NCI-H1694 treated with DMSO at 0.1 percent for 48 hours (cell line): ENCODE results near the gene CHRNB1.
A peak's percentile ranks its signal among the peaks of the same experiment; 100 is the strongest.
"Not testable (repeated sequence)": the region's sequence is repeated elsewhere in the genome, so short reads cannot be mapped to it uniquely, and the experiment has no call there.

ENCODE experiments used
- DNase-seq: peaks from one replicate; lab custom pipeline; 2025; lab: John Stamatoyannopoulos, UW

Gene CHRNB1

GRCh38 chr17:7468290-7468689, 23.4 kb downstream of the CHRNB1 start:
- no peak for DNase-seq

DNA sequence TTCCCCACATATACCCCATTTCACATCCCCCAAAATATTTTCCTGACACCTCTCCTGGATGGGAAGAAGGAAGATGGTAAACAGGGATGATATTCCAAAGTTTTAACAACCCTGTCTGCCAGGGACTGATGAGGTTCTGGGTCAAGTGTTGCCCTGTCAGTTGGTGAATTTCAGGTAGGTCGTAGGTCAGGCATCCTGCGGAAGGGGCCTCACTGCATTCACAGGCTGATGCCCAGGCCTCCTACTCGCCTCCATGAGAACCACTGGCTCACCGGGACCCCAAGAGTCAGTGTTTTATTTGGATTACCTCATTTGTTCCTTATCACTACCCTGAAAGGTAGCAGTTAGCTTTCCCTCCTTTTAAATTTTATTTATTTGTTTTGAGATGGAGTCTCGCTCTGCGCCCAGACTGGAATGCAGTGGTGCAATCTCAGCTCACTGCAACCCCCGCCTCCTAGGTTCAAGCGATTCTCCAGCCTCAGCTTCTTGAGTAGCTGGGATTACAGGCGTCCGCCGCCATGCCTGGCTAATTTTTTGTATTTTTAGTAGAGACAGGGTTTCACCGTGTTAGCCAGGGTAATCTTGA, 24.0 kb downstream of the CHRNB1 start:
- DNase-seq = no peak

GRCh38 chr17:7469843-7470242, 25.0 kb downstream of the CHRNB1 start:
- DNase-seq = not testable (repeated sequence)

DNA sequence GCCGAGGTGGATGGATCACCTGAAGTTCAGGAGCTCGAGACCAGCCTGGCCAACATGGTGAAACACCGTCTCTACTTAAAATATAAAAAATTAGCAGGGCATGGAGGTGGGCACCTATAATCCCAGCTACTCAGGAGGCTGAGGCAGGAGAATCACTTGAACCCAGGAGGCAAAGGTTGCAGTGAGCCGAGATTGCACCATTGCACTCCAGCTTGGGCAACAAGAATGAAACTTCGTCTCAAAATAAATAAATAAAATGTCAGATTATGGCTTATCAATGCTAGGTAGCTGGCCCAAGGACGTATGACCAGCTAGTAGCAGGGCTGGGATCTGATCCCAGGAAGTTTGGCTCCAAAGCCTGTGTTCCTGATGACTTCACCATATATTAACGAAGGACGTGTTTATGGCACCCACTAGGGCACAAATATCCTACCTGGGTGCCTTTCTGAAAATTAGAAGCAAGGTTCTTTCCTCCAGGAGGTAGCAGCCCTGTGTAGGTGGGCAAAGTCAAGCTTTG, 25.7 kb downstream of the CHRNB1 start:
- DNase-seq = not testable (repeated sequence)

DNA sequence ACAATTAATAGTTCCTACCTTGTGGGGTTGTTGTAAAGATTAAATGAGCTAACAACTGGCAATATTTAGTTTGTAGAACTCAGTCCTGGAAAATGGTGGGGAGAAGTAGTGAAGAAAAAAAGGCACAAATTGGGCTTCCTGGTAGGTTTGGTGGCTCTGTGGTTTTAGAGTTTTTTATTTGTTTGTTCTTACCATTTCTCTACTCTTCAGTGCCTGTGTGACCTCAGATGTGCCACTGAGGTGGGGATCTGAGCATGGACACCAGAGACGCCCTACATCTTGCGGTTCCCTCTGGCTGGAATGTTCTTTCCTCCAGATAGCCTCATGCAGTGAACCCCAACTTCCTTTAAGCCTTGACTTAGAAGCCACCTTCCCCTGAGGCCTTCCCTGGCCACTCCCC, 26.9 kb downstream of the CHRNB1 start:
- no peak for DNase-seq

DNA sequence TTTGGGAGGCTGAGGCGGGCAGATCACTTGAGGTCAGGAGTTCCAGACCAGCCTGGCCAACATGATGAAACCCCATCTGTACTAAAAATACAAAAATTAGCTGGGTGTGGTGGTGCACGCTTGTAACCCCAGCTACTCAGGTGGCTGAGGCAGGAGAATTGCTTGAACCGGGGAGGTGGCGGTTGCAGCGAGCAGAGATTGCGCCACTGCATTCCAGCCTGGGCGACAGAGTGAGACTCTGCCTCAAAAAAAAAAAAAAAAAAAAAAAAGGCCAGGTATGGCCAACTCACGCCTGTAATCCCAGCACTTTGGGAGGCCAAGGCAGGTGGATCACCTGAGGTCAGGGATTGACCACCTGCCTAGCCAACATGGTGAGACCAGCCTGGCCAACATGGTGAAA, 29.9 kb downstream of the CHRNB1 start:
- not testable (repeated sequence) for DNase-seq

DNA sequence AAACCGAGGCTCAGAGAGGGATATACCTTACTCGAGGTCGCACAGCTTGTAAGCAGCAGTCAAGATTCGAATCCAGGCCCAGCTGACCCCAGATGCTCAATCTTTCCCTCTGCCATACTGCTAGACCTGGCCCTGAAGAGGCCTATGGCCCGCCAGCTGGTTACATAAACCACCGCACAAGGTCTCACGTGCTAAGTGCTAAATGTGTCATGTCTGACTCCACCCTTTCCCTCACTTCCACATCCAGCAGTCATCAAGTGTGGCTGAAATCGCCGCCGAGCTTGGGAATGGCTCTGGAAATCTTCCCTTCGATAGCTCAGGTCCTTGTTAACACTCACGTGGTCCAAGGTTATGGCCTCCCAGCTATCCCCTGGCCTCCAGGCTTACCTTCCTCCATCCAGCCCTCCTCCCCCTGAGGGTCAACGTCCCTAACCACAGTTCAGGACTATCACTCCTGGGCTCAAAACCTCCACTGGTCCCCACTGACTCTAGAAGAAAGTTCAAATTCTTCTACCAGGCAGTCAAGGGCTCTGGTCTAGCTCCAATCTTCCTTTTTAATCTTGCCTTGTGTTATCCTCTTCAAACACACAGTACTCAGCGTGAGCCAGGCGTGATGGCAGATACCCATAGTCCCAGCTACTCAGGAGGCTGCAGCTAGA, 31.0 kb downstream of the CHRNB1 start:
- DNase-seq = no peak

DNA sequence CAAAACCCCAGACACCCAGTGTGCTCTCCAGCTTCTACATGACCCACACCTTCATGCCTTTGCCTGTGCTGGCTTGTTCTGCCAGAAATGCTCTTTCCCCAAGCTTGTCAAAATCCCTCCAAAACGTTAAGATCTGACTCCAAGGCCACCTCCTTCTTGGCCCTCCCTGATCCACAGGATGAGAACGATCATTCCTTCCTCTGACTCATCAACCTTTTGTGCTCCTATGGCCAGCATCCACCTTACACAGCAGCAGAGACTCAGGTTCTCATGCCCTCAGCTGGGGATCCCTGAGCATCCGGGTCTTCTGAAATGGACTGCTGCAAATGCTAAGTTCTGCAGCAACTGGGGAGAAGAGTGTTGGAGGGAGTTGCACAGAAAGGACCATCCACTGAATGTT, 31.6 kb downstream of the CHRNB1 start:
- no peak for DNase-seq

DNA sequence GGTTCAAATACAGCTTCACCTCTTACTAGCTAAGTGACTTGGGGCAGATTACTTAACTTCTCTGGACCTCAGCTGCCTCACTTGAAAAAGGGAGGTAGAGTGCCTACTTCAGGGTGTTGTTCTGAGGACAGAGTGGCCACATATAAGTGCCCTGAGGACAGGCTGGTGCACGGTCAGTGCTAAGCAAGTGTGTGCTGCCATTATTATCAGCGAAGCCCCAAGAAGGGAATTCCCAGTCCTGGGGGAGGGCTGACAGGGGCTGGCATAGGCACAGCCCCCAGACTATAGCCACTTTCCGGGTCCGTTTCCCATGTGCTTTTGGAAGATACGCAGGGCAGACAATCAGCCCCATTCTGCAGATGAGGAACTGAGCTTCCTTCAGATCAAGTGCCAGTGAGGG, 32.1 kb downstream of the CHRNB1 start:
- DNase-seq = no peak

- no peak for DNase-seq
Observed at GRCh38 chr17:7477392-7478275, 32.8 kb downstream of the CHRNB1 start.

DNA sequence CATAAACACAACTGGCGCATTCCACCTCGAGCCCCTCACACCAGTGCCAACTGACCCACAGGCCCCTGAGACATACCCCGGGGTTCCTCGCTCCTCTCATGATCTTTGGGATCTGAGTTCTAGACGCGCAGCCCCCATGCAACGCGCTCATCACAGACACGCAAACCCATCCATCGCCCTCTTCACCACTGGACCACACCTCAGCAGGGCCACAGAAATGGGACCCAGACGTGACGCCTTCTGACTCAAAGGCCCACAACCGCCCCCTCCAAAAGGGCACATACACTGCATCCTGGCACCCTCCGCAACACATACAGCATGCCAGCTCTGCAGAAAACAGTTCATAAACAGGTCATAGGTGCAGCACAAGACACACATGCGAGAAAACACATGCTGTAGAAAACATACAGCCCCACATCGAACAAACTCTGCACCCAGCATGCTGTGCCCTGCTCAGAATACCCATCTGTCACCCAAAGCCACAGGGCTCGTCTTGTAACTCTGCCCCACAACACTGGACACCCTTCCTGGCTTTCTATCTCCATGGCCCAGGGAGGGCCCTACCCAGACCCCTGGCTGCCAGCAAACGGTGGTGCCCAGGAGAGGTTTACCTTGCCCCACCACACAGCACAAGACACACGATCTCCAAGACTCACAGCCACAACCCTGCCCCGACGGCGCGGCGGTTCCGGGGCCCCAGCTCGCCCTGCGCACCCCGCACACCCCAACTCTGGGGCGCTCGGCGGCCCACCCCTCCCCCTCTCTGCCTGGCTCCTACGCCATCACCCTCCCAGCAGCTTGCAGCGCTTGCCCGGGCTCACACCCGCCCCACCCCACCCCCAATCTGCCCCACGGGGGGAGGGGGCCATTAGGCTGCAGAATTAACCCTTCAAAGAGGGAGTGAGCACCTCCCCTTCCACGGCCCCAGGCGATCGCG, 33.7 kb downstream of the CHRNB1 start:
- peak; percentile 10 for DNase-seq

- peak; percentile 21 for DNase-seq
Observed at GRCh38 chr17:7479213-7480088, 34.6 kb downstream of the CHRNB1 start, which contains the start of gene ZBTB4. Gene ZBTB4 (minus strand): TSS chr17:7479631. CDS start chr17:7466801, 12,830 bp downstream.

DNA sequence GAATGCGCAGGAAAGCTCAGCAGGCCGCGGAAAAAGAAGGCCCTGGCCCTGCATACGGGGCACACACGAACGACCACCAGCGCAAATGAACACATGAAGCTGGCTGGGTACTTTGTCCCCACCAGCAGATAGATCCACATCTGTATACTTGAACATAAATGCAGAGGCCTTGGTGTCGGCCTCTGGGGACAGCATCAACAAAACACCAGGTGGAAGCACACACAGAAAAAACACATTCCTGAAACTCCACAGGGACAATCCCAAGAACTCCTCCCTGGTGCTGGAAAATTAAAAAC, 35.2 kb downstream of the CHRNB1 start:
- DNase-seq = no peak

DNA sequence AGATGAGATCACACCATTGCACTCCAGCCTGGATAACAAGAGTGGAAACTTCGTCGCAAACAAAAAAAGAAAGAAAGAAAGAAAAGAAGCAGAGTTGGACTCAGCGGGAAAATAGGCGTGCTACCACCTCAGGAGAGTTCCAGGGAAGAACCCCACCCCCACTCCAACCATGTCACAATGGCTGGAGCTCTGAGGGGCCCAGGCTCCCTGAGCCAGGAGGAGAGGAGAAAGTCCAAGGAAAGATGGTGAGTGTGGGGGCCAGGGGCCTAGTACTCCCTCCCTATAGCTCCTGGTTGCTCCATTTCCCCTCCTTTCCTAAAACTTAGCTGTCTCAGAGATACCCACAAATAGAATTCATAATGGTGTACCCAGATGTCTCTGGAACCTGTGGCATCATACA, 36.4 kb downstream of the CHRNB1 start, which contains the start of gene SLC35G6:
Gene SLC35G6 (plus strand): TSS at position 172 of the 400 bp plus-strand sequence. CDS start 71 bp downstream, at position 243.
- not testable (repeated sequence) for DNase-seq

- DNase-seq = not testable (repeated sequence)
Observed at GRCh38 chr17:7481842-7482741, 37.2 kb downstream of the CHRNB1 start.

DNA sequence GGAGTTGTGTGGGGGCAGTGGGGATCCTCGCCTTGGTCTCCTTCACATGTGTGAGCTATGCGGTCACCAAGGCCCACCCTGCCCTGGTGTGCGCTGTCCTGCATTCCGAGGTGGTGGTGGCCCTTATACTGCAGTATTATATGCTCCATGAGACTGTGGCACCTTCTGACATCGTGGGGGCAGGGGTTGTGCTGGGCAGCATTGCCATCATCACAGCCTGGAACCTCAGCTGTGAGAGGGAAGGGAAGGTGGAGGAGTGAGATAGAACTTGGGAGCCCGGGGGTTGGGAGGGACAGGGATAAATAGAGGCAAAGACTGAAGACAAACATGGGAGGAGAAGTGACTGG, 37.9 kb downstream of the CHRNB1 start:
- not testable (repeated sequence) for DNase-seq

- DNase-seq = peak; percentile 95
Observed at GRCh38 chr17:7483255-7484066, 38.6 kb downstream of the CHRNB1 start.

DNA sequence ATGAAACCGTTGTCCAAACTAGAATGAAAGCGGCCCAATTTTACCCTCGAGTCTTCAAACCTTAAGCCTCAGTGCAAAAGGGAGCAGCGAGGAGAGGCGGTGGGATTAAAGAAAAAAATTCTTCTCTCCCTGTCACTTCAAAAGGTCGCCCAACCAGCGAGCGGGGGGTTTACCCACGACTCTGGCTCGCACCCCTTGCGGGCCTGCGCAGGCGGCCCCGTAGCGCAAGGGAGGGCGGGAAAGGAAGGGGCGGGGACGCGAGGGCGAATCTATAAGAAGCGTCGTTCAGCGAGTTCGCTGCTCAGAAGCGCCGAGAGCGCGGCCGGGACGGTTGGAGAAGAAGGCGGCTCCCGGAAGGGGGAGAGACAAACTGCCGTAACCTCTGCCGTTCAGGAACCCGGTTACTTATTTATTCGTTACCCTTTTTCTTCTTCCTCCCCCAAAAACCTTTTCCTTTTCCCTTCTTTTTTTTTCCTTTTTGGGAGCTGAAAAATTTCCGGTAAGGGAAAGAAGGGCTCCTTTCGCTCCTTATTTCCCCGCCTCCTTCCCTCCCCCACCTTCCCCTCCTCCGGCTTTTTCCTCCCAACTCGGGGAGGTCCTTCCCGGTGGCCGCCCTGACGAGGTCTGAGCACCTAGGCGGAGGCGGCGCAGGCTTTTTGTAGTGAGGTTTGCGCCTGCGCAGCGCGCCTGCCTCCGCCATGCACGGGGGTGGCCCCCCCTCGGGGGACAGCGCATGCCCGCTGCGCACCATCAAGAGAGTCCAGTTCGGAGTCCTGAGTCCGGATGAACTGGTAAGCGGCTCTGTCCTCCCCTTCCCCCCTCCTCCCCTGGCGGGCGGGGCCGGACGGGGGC, 39.4 kb downstream of the CHRNB1 start, which contains the start of gene POLR2A:
Gene POLR2A (plus strand): TSS at position 300 of the 852 bp plus-strand sequence.
- DNase-seq = peak; percentile 95
